Activated CD8-positive, alpha-beta memory T cell treated with anti-CD3 and anti-CD28 coated beads for 36 hours (primary cell): ENCODE results near the gene AGBL5. TPM values are rescaled to one million over a fixed set of nuclear protein-coding genes. Genes with fewer than 3 reads are reported as not detected.
"Not testable (repeated sequence)": the region's sequence is repeated elsewhere in the genome, so short reads cannot be mapped to it uniquely, and the experiment has no call there.

Experiments used
- CTCF ChIA-PET: fragments of 350-600 bp; sonication (Branson Sonifier 250); formaldehyde crosslinking; loops from one replicate; lab custom pipeline; 2021; ENCODE audit warnings: antibody characterized with exemption; lab: Charles Lee
- POLR2A ChIA-PET: fragments of 350-600 bp; sonication (Branson Sonifier 250); formaldehyde crosslinking; loops from one replicate; lab custom pipeline; 2021; ENCODE audit warnings: antibody characterized with exemption; lab: Charles Lee
- total RNA-seq, 2 experiments: library from RNA; stranded (reverse); gene quantifications; one replicate each; pipeline ENCODE4 v1.2.3, GENCODE V29; 2021

The AGBL5 gene
- total RNA-seq, 2 experiments from 2014 or later: 15.1 to 15.8 TPM

- POLR2A ChIA-PET: interaction anchor here (0.6 kb wide), 1 partner anchor 294 kb away, joined by 5 read pairs; no protein-coding TSS in a partner anchor
- CTCF ChIA-PET: interaction anchor here (0.6 to 1.3 kb wide), 2 partner anchors 16 to 147 kb away, joined by 3 to 5 read pairs; partner anchors contain the start of gene PREB
Measured at GRCh38 chr2:27117995-27118524, 66.6 kb downstream of the AGBL5 start.

DNA sequence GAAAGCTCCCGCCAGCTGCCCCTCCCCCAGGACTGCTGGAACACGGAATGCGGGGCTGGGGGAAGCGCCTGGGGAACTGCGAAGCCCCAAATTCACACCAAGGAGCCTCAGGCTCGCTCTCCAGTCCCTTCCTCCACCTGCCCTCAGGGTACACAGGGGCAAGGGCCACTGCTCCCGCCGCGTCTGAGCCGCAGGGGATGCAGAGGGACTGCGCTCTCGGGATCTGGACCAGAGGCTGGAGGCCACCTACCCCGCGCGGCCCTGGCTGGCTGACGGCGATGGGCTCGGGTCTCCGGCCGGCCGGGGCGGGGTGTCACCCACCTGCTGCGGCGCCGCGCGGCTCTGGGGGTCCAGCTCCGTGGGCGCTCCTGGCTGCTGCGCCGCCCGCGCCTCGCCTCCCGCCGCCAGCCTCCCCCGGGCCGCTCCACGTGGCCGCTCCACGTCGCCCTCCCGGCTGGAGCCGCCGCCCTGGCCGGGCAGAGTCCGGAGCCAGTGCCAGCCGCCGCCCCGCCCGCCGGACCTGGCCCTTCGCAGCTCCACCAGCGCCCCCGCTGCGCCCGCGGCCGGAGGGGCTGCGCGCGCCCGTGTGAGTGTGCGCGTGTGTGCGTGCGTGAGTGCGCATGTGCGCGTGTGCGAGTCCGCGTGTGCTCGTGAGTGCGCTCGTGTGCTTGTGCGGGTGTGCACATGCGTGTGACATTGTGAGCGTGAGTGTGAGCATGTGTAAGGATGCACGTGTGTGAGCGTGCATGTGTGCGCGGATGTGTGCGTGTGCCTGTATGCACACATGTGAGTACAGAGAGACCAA lies 67.3 kb downstream of the AGBL5 start, which contains the start of gene CGREF1:
Gene CGREF1, minus strand, starts transcription at position 604 of the 805 bp plus-strand sequence. CDS start 14,762 bp downstream, outside the sequence.
- POLR2A ChIA-PET: interaction anchor here (0.6 to 0.7 kb wide), 2 partner anchors 161 to 295 kb away, joined by 3 to 5 read pairs; no protein-coding TSS in a partner anchor
- CTCF ChIA-PET: interaction anchor here (0.6 to 1.3 kb wide), 2 partner anchors 15 to 146 kb away, joined by 3 to 5 read pairs; partner anchors contain the start of gene PREB

DNA sequence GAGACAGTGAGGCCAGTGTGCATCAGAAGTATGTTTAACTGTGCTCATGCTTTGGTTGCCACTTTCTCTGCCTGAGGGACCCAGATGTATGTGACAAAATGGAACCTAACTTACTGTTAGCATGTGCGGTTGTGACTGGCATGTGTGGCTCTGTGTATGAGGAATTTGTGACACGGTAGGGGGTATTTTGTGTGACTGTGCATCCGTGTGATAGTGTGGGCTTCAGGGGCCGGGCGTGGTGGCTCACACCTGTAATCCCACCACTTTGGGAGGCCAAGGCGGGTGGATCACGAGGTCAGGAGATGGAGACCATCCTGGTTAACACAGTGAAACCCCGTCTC lies 67.8 kb downstream of the AGBL5 start:
- POLR2A ChIA-PET, CTCF ChIA-PET: not testable (repeated sequence)

Other genes starting within 250 kb of the AGBL5 start
- gene DPYSL5, start 203.5 kb upstream of the AGBL5 start, total RNA-seq: not detected
- 1 to 10 TPM; 2.4 to 3.8 TPM for gene MAPRE3, start 81.0 kb upstream of the AGBL5 start, total RNA-seq
- gene TMEM214, start 18.7 kb upstream of the AGBL5 start, total RNA-seq: 10 to 100 TPM; 74.4 to 75.0 TPM
- 100 to 1,000 TPM; 338 to 350 TPM for gene OST4, start 20.0 kb downstream of the AGBL5 start, total RNA-seq
- under 1 TPM; 0.48 to 0.69 TPM for gene EMILIN1, start 26.9 kb downstream of the AGBL5 start, total RNA-seq
- gene KHK, start 35.1 kb downstream of the AGBL5 start, total RNA-seq: 10 to 100 TPM; 14.1 to 15.2 TPM
- gene CGREF1, start 67.5 kb downstream of the AGBL5 start, total RNA-seq: 1 to 10 TPM; 4.7 to 7.0 TPM
- under 1 TPM; 0.34 to 0.40 TPM for gene ABHD1, start 72.1 kb downstream of the AGBL5 start, total RNA-seq
- gene PREB, start 83.0 kb downstream of the AGBL5 start, total RNA-seq: 10 to 100 TPM; 72.0 to 77.0 TPM
- gene PRR30, start 87.7 kb downstream of the AGBL5 start, total RNA-seq: not detected
- gene TCF23, start 97.3 kb downstream of the AGBL5 start, total RNA-seq: not detected
- gene ATRAID, start 160.4 kb downstream of the AGBL5 start, total RNA-seq: 10 to 100 TPM; 95.3 to 96.0 TPM
- gene SLC5A6, start 160.6 kb downstream of the AGBL5 start, total RNA-seq: 10 to 100 TPM; 91.3 to 94.1 TPM
- gene CAD, start 165.7 kb downstream of the AGBL5 start, total RNA-seq: 100 to 1,000 TPM; 156 to 158 TPM
- under 1 TPM; 0.23 to 0.59 TPM for gene SLC30A3, start 211.4 kb downstream of the AGBL5 start, total RNA-seq
- not detected for gene DNAJC5G, start 223.8 kb downstream of the AGBL5 start, total RNA-seq
- gene TRIM54, start 230.8 kb downstream of the AGBL5 start, total RNA-seq: under 1 TPM; 0.15 to 0.30 TPM